GM18870 (cell line): Measurements from ENCODE around the gene SENP3.
A peak's percentile ranks its signal among the peaks of the same experiment; 100 is the strongest.

Source experiments
- ATAC-seq: cut with Tn5 transposase; IDR thresholded peaks from one replicate; pipeline ENCODE4 v1.9.1; 2021; ENCODE audit warnings: moderate library complexity; ENCODE audit not compliant: unreplicated experiment

Gene SENP3

DNA sequence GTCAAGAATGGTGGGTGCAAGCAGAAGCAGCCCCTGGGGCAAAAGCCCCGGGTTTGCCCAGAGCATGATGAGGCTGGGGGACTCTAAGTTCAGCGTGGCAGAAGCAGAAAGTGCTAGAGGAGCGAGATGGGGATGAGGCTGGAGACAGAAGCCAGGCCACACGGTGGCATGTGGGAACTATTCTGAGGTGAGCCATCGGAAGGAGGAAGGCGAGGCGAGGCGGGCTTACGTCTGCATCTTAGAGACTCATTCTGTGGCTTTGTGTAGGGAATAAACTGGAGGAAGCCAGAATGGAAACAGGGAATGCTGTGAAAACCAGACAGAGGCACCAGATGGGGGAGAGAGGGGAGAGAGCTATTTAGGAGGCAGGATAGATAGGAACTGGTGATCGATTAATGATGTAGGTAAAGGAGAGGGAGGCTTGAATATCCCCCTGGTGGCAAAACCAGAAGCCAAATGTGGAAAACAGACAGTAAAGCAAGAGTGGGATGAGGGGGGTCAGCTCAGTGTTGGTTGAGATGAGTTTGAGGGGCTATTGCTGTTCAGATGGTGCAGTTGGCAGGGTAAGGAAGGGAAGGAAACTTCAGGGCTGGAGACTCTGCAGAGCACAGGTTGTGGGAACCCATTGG, 6.3 kb upstream of the SENP3 start:
- ATAC-seq, result no peak

DNA sequence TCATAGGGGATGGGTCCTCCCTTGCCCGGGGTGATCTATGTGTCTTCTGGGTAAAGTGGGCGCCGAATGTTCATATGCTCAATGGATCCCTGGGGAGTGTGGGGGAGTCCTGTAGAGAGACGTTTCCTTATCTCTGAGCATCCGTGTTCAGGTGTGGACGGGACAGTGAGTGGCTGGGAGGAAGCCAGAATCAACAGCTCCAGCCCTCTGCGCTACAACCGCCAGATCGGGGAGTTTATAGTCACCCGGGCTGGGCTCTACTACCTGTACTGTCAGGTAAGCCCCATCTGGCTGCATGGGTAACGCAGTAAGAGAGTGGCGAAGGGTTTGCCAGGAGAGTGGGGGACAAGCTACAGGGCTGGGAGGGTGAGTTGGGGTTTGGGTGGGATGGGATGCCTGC, 5.1 kb upstream of the SENP3 start:
- ATAC-seq, result no peak

DNA sequence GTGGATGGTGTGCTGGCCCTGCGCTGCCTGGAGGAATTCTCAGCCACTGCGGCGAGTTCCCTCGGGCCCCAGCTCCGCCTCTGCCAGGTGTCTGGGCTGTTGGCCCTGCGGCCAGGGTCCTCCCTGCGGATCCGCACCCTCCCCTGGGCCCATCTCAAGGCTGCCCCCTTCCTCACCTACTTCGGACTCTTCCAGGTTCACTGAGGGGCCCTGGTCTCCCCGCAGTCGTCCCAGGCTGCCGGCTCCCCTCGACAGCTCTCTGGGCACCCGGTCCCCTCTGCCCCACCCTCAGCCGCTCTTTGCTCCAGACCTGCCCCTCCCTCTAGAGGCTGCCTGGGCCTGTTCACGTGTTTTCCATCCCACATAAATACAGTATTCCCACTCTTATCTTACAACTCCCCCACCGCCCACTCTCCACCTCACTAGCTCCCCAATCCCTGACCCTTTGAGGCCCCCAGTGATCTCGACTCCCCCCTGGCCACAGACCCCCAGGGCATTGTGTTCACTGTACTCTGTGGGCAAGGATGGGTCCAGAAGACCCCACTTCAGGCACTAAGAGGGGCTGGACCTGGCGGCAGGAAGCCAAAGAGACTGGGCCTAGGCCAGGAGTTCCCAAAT, 4.5 kb upstream of the SENP3 start:
- ATAC-seq, result no peak

GRCh38 chr17:7557775-7558543, 3.8 kb upstream of the SENP3 start:
- ATAC-seq, result no peak

GRCh38 chr17:7558544-7559319, 3.0 kb upstream of the SENP3 start, which contains the start of gene TNFSF13:
Gene TNFSF13, plus strand, starts transcription at chr17:7558750. Its CDS starts 290 bp downstream, at chr17:7559040.
- ATAC-seq, result no peak

- no peak for ATAC-seq
These were observed 2.2 kb upstream of the SENP3 start for GRCh38 chr17:7559320-7560171.

- no peak for ATAC-seq
These were observed 1.3 kb upstream of the SENP3 start for GRCh38 chr17:7560172-7561027.

GRCh38 chr17:7561028-7561575, 617 bp upstream of the SENP3 start:
- peak; percentile 49 for ATAC-seq

DNA sequence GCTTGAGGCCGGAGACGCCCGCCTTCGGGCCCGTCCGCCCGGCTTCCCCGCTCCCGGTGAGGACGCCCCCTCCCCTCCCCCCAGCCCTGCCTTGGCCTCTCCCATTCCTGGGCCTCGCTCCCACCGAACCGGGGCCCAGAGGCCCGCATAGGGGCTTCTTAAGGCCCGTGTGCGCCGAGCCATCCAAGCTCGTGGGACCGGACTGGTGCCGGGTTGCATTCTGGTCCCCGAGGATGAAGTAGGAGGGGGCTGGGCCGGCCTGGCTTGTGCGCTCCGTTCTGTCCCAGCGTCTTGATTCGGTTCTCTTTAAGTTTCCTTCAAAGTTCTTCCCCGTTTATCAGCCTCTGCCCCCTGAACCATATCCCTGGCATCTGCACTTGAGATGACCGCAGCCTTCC, 488 bp downstream of the SENP3 start:
- ATAC-seq, result no peak

- ATAC-seq, result no peak
These were observed 1.6 kb downstream of the SENP3 start for GRCh38 chr17:7563115-7563869.

DNA sequence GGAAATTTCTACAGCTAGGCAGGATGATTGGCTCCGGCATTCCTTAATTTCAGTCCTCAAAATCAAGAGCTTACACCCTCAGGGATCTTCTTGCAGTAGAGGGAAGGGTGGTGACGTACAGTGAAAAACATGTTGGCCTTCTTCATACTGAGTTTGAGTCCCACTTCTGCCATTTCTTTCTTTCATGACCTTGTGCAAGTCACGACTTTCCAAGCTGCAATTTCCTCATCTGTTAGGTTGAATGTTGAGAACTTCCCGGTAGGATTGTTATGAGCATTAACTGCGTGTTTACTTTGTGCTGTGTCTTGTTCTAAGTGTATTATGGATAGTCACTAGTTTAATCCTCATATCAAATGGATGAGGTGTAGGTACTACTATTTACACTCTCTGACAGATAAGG, 7.9 kb downstream of the SENP3 start:
- no peak for ATAC-seq

DNA sequence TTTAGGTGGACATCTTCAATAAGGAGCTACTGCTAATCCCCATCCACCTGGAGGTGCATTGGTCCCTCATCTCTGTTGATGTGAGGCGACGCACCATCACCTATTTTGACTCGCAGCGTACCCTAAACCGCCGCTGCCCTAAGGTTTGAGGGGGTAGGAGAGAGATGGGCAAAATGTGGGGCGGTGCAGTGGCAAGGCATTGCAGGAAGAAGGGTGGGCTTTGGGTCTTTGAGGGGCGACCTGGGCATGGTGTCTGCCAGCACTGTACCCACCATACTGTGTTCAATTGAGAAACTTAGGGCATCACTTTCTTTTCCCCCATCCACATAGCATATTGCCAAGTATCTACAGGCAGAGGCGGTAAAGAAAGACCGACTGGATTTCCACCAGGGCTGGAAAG, 8.6 kb downstream of the SENP3 start:
- no peak for ATAC-seq

DNA sequence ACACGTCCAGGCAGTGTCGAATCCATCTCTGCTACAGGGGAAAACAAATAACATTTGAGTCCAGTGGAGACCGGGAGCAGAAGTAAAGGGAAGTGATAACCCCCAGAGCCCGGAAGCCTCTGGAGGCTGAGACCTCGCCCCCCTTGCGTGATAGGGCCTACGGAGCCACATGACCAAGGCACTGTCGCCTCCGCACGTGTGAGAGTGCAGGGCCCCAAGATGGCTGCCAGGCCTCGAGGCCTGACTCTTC, 10.5 kb downstream of the SENP3 start:
- ATAC-seq, result no peak

GRCh38 chr17:7572588-7573323, 11.0 kb downstream of the SENP3 start:
- peak; percentile 90 for ATAC-seq

DNA sequence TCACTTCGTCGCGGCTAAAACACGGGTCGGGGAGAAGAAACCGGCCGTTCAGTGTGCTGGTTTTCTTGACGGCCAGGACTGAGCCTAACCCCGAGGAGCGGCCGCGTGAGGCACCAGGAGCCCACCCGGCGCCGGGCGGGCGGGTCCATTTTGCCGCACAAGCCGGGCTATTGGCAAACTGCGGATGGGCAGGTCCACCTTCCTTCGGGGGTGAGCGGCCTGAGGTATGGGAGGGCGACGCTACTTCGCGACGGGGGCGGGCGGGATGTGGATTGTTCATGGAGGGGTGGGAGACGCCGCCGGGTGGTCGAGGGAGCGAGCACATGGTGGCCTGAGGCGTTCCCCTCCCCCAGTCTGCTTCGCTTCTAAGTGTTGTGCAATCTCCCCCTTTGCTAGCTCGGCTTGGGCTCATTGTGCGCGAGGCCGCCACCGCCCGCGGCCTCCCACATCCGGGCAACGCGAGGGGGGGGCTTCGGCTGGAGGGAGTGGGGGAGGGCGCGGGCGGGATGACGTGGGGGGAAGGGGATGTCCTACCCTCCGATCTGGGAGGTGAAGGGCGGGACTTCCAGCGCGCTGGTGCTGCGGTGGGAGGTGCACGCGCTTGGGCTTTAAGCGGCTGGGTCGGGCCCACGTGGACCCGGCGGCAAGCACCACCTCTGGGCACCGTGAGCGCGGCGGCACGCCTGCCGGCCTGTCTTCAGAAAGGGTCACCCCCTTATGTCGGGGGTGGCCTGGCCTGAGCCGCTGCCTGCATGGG, 11.8 kb downstream of the SENP3 start:
- ATAC-seq, result no peak

- ATAC-seq, result no peak
These were observed 12.6 kb downstream of the SENP3 start for GRCh38 chr17:7574176-7574953.

DNA sequence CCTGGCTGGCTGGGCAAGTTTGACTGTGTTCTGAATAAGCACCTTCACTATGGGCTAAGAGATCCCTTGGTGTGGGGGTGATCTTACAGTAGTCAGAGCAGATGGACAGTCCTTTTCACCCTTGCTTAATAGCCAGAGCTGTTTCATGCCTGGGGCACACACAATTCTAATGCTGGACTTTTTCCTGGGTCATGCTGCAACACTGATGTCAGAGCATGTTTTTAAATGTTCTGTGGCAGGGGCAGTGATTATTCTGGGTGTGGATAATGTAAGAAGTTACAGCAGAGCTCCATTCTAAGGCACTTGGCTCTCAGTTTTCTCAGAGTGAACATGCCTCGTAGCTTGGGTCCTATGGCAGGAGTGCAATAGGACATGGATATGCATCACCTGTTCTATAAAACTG, 13.8 kb downstream of the SENP3 start:
- no peak for ATAC-seq
